DLD1 (cell line): ENCODE data around the gene CCDC73.
"Not testable (repeated sequence)": the region's sequence is repeated elsewhere in the genome, so short reads cannot be mapped to it uniquely, and the experiment has no call there.

Source experiments
- in situ Hi-C: cut with HindIII; loops from 2 replicates; pipeline ENCODE4 v1.10.0; 2017; ENCODE audit warnings: low sequenced_read_pairs

CCDC73 gene

DNA sequence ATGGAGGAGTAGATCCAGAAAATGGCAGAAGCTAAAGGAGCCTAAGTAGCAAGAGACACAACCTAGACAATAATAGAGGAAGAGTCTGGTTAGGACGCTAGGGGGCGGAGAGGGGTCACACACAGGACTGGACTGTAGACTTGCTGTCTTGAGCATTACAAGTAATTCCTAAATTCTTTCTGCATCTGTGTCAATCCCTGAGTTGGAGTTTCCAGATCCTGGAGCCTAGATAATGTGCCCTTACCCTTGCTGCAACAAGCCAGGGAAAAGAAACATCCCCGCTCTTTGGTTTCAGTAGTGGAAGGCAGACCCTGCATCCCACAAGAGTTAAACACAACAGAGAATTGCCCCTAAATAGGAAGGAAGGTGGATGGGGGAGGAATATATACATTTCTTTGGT, 14.9 kb upstream of the CCDC73 start:
- in situ Hi-C loops = no loop called here

DNA sequence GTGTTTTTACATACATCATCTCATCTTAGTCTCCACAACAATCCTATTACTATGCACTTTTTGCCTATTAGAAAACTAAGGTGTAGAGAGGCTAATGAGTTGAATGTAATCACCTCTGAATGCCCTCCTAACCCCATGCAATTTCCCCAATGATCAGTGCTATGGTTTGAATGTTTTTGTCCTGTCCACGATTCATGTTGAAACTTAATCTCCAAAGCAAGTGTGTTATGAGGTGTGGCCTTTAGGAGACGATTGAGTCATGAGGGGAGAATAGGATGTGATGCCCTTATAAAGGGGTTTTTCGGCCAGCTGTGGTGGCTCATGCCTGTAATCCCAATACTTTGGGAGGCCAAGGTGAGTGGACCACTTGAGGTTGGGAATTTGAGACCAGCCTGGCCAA, 2.0 kb upstream of the CCDC73 start:
- in situ Hi-C loops = no loop called here

DNA sequence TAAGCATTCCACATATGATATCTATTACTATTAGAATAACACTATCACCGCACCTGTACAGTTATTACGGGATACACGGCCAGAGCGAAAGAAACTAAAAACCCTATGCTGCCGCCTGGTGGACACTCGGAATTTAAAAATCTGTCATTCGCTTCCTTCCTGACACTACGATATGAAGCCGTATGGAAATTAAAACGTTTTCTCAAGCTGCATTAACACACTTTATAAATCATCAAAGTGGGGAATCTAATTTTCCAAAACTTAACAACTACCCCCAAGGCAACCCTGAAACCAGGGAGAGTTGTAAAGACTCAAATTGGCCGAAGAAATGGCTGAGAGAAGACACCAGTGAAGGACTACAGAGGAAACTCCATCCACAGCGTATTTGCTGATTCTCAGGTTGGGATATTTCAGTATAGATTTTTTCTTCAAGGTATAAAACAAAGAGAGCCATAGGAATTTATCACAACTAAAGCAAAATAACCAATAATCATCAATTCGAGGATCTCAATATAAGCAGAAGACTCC, 1.4 kb downstream of the CCDC73 start:
- in situ Hi-C loops = no loop called here

DNA sequence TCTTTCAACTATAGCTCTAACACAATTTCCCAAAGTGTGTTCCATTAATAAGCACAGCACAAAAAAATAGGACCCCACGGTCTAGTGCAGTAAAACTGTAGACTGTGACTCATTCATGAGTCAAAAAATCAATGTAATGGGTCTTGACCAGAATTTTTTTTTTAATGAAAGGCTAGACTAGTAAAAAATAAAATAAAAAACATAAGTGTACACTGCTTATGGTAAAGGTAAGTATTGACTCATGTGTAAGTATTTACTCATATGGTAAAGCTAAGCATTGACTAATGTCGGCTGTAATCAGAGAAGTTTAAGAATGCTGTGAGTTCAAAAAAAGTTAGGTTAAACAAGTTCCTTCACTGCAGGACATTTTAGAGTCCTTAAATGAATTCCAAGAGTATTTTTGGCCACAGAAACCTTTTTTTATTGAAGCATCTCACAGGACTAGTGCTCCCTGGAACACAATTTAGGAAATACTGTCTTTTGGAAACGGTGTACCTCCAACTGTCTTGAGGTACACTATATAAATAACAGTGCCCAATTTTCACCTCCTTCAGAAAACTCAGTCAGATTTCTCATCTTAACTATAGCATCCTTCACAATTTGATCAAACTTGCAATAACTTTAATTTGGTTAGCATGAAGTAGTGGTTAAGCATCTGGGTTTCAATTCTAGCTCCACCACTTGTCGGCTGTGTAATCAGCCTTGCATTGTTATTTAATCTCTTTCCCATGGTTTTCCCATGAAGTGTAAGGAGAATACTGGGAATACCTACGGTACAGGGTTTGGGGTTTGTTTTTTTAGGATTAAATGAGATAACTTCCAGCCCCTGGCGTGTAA, 2.1 kb downstream of the CCDC73 start:
- in situ Hi-C loops = no loop called here

DNA sequence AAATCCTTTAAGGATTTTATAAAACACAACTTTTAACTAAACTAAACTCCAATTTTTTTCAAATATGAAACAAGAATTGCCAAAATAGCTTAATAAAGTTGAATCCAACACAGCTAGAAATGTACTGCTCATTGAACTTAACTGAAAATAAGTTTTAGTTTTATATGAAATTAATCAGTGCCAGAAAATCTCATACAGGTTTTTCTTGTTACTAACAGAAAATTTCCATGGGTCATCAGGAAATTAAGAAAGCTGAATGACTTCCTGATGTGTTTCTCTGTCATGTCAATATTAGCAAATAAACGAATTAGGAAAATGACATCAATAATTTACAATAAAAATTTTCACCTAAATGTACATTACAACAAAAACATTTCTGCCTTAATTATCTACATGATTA, 3.5 kb downstream of the CCDC73 start:
- in situ Hi-C loops = no loop called here

DNA sequence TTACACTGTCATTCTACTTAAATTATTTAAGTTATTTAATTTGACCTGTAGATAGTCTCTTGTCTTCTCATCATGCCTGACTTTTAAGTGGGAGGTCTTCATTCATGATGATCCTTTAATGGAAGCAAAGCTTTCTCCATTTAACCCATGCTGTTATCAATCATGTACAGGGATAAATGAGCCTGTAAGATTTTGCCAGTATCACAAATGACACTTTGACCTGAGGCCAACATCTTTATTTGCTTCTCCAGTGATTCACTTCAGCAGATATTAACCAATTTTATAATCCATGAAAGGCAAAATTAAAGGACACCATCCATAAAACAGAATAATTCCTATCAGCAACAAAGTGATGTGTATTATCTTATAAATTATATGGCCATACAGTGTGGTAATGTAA, 7.7 kb downstream of the CCDC73 start:
- in situ Hi-C loops = no loop called here

DNA sequence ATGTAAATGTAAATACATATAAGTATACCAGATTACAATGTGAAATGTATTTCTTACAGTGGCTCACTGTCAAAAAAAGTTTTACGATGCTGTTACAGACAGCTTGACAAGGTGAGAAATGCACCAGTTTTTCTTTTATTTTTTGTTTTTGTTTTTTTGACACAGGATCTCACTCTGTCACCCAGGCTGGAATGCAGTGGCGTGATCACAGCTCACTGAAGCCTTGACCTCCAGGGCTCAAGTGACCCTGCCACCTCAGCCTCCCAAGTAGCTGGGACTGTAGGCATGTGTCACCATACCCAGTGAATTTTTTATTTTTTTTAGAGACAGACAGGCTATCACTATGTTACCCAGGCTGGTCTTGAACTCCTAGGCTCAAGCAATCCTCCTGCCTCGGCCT, 9.2 kb downstream of the CCDC73 start:
- in situ Hi-C loops = no loop called here

DNA sequence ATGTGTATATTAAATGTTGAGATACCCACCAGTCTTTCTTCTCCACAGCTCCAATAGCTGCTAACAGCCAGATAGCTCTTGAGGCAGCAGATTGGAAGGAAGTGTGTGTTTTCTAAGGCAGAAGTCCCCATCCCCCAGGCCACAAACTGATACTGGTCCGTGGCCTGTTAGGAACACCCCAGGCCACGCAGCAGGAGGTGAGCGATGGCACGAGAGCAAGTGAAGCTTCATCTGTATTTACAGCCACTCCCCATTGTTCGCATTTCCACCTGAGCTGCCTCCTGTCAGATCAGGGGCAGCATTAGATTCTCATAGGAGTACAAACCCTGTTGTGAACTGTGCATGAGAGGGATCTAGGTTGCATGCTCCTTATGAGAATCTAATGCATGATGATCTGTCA, 12.7 kb downstream of the CCDC73 start:
- in situ Hi-C loops = no loop called here

DNA sequence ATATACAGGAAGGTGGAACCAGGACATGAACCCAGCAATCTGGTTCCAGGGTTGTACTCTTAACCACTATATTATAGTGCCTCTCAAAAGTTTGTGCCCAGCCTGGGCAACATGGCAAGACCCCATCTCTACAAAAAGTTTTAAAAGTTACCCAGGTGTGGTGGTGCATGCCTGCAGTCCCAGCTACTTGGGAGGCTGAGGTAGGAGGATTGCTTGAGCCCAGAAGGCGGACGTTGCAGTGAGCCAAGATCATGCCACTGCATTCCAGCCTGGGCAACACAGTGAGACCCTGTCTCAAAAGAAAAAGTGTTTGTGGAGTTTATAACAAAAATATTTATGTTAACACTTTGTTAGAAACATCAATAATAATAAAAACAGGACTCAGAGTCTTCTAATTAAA, 13.6 kb downstream of the CCDC73 start:
- in situ Hi-C loops = not testable (repeated sequence)

DNA sequence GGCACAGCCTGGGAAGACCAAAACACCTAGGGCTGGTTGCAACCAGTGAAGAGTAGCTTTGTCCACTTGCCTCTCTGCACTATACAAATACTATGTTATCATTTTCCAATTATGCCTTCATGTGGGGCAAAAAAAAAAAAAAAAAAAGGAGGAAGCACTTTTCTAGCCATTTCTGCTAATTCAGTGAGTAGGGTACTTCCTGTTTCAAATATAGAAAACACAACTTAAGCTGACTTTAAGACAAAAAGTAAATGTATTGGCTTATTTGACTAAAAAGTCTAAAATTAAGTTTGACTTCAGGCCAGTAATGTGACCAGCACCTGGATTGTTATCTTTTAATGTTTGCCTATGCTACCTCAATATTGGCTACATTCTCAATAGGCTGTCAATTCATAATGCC, 15.3 kb downstream of the CCDC73 start:
- in situ Hi-C loops = no loop called here

DNA sequence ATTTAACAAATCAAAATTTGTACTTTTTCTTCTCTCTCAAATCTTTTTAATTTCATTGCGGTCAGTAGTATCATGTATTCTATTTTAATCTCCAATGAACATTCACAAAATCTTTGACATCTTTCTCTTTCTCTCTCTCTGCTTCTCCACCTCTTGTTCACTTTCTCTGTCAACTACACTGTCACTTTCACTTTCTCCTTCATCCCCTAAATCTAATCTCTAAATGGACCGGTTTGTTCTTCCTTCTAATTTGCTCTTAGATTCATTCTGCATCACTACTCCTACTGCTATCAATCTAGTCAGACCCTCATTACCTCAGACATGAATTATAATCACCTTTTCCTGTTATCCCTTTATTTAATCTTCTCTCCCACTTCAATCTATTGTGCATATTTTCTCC, 18.6 kb downstream of the CCDC73 start:
- in situ Hi-C loops = no loop called here

DNA sequence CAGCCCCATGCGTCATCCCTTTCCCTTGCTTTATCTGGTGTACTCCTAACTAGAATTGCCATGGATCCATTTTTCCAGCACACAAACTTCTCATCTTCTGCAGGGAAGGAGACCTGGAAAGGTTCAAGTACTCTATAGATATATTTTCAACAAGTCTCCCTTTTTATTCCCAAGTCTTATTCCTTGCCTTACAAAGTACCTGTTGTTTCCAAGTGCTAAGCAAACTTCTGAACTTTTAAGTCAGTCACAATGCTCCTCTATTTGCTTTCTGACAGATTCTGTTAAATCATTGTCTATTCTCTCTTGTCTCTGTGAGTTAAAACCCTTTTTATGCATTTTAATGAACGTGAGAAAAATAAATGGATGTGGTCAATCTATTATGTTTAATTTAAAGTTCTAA, 20.4 kb downstream of the CCDC73 start:
- in situ Hi-C loops = no loop called here

DNA sequence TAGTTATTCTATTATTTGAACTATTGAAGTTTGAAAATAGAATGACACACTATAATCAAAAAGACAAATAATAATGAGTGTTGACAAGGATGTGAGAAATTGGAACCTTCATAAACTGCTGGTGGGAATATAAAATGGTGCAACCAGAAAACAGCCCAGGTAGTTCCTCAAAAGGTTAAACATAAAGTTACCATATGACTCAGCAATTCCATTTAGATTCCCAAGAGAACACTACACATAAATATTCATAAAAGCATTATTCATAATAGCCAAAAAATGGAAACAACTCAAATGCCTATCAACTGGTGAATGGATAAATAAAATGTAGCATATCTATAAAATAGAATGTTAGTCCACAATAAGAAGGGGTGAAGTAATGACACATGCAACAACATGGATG, 21.7 kb downstream of the CCDC73 start:
- in situ Hi-C loops = no loop called here

DNA sequence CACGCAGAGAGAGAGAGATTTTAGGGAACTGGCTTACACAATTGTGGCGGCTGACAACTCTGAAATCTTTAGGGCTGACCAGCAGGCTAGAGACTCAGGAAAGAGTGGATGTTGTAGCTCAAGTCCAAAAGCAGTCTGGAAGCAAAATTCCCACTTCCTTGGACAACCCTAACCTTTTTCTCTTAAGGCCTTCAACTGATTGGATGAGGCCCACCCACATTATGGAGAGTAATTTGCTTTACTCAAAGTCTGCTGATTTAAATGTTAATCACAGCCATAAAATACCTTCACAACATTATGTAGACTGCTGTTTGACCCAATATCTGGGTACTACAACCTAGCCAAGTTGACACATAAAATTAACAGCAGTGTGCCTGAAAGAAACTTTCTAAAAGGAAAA, 32.7 kb downstream of the CCDC73 start:
- in situ Hi-C loops = not testable (repeated sequence)

DNA sequence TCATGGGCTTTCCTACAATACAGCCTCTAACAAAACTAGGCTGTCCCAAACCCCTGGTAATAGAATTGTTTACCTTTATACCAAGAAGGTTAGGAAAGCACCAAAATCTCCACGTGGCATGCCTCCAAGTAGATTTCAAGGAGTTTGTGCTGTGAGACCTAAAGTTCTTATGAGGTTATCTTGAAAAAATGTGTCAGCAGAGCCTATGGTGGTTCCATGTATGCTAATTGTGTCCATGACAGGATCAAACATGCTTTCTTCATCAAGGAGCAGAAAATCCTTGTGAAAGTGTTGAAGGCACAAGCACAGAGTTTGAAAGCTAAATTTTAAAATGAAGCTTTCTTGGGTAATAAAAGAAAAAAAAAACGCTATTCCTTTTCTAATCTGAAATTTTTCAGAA, 36.2 kb downstream of the CCDC73 start:
- in situ Hi-C loops = no loop called here

DNA sequence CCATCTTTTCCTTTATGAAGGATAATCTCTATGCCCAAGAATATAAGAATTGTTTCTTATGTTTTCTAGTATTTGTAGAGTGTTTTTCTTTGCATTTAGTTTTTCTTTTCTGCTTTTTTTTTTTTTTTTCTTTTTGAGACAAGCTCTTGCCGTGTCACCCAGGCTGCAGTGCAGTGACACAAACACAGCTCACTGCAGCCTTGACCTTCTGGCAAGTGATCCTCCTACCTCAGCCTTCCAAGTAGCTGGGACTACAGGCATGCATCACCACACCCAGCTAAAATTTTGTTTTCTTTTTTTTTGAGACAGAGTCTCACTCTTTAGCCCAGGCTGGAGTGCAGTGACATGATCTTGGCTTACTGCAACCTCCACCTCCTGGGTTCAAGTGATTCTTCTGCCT, 41.3 kb downstream of the CCDC73 start:
- in situ Hi-C loops = not testable (repeated sequence)

DNA sequence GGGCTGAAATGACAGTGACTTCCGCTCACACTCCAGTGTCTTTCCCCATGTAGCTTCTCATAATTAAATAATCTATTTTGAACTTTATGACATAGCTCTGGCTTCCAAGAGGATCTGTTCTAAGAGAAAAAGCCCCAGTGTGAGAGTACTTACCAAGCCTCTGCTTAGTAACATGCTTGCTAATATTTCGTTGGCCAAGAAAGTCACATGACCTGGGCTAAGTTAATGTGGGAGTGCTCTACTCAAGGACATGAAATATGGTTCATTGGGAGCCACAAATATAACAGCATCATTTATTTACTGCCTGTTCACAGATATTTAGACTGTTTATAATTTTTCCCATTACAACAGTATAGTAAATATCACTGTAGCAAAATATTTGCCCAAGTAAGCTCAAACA, 42.5 kb downstream of the CCDC73 start:
- in situ Hi-C loops = no loop called here

DNA sequence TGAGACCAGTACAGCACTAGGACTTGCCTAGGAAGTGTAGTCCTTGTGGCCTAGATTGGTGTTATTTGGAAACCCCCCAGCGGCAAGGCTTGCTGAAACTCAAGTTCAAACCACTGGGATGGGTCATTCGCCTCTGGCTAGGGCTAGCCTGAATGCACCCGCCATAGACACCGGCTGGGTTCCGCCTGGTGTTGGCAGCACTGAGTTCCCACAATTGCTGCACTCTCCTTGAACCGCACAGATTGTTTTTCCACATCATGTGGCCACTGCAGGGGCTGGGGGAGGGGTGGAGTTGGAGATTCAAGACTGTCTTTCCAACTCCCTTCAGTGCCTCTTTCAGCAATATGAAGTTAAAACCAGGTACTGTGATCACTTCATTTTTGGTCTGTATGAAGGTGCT, 43.1 kb downstream of the CCDC73 start:
- in situ Hi-C loops = no loop called here

DNA sequence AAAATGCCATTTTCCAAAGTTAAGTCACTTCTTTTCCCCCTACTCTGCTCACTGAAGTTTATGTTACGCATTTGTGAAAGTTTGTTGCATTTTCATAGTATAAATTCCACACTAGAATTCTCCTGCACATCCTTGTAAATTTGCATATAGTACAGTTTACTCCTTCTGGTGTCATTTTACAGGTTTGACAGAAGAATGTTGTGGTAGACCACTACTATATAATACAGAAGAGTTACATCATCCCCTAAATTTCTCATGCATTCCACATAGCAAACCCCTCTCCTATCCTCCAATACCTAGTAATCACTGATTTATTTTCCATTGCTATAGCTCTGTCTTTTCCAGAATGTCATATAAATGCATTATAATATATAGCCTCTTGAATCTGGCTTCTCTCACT, 64.5 kb downstream of the CCDC73 start:
- in situ Hi-C loops = no loop called here

DNA sequence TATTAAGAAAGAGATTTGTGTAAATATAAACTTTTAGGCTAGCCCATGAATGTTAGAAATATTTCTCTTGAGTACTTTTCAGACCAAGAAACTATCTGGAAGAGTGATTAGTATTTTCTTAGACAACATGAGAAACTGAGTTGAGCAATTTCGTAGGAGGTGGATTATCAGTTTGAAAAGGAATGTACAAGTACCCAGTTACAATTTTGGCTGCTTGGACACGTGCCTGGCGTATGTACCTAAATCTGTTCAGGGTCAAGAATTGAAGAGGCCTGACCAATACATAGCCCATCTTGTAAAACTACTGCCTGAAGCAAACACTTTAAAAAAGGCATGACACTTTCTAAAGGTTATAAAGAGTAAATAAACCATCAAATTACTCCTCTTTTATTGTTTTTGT, 71.1 kb downstream of the CCDC73 start:
- in situ Hi-C loops = no loop called here

DNA sequence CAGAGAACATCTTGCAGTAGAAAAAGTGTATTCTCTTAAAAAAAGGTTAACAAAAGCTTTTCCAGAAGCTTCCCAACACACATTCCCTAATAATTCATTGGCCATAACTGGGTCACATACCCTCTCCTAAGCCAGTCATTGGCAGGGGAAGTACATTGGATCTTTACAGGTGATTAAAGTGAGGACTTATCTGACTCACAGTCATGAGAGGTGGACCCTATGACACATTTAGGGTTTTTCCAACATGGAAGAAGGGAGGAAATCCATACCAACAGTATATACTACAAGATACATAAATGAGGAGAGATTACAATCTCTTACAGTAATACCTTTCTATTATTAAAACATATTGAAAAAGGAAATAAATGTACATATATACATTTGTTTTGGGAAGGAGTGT, 72.2 kb downstream of the CCDC73 start:
- in situ Hi-C loops = no loop called here

DNA sequence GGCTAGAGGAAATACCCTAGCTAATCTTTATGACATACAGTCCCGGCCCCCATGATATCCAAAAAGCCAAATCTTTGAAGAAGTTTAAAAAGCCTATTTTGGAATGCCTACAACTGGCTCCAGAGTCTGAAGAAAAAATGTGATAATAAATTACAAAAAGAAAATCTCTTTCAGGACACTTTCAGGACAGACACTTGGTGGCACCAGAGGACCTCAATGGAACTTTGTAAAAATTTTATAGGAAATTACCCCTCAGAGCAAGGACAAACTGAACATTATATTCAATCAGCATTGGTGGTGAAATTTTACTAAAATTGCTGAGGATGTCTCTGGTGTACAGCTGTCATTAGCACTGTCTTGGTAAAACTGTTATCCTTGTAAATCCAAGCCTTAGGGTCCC, 81.0 kb downstream of the CCDC73 start:
- in situ Hi-C loops = no loop called here

DNA sequence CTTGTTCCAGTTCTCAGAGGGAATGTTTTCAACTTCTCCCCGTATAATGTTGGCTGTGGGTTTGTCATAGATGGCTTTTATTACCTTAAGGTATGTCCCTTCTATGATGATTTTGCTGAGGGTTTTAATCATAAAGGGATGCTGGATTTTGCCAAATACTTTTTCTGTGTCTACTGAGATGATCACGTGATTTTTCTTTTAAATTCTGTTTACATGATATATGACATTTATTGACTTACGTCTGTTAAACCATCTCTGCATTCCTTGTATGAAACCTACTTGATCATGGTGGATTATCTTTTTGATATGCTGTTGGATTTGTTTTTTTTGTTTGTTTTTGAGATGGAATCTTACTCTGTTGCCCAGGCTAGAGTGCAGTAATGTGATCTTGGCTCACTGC, 85.5 kb downstream of the CCDC73 start:
- in situ Hi-C loops = not testable (repeated sequence)
